ENCODE results near the gene RIC8B.

DNA sequence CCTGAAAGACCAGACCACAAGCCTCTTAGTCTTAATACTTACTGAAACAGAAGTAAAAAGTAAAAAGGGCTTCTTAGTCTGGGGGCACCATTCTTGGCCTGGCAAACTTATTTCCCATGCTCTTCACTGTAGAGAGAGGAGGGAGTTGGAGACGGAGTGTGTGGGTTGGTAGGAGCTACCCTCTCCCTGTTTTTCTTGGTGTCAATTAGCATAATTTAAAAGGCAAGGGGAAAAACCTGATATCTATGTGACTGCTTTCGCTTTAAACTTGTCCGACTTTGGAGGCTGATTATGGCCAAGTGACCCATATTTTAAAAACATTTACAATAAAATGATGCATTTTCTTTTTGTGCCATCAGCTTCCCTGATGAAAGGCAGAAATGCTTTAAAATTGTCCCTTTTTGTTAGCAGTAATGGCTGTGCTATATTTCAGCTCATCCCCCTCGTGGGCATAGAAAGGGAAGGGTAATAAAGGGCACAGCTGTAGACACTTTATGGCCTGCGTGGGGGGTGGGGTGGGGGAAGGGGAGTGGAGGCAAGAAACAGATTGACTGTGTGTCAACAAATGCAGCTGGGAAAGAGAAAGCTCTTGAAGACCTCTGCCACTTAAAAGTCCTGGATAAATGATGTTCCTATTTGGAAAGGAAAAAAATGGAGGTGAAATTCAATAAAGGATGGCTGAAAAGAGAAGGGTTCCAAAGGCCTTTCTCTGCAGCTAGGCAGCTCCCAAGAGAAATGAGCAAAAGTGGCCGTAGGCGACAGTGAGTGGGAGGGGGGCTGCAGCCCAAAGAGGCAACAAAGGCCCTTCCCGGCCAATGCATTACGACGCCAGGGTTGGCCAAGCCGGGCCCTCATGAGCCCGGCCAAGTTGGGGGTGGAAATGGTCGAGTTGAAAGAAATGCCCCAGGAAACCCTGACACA is 123.8 kb downstream of the RIC8B start:
- TF ChIP-seq POLR2AphosphoS5 (IDR thresholded peaks at IDR 0.05), result no peak
- TF ChIP-seq, protein P1, sequence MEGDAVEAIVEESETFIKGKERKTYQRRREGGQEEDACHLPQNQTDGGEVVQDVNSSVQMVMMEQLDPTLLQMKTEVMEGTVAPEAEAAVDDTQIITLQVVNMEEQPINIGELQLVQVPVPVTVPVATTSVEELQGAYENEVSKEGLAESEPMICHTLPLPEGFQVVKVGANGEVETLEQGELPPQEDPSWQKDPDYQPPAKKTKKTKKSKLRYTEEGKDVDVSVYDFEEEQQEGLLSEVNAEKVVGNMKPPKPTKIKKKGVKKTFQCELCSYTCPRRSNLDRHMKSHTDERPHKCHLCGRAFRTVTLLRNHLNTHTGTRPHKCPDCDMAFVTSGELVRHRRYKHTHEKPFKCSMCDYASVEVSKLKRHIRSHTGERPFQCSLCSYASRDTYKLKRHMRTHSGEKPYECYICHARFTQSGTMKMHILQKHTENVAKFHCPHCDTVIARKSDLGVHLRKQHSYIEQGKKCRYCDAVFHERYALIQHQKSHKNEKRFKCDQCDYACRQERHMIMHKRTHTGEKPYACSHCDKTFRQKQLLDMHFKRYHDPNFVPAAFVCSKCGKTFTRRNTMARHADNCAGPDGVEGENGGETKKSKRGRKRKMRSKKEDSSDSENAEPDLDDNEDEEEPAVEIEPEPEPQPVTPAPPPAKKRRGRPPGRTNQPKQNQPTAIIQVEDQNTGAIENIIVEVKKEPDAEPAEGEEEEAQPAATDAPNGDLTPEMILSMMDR (IDR thresholded peaks at IDR 0.05), result no peak
- TF ChIP-seq EP300 (IDR thresholded peaks at IDR 0.05), result no peak

Data from suprapubic skin (tissue), 4 donors.